PFSK-1 (cell line): ENCODE measurements around the gene CACNB2.

ENCODE experiments used
- POLR2AphosphoS5 ChIP-seq: IDR thresholded peaks from 2 replicates; pipeline ENCODE4 v1.6.1; 2012; ENCODE audit warnings: low read depth, mild to moderate bottlenecking, control low read depth, low read length, moderate library complexity
- SIN3A ChIP-seq: IDR thresholded peaks from 2 replicates; pipeline ENCODE4 v1.6.1; 2012; ENCODE audit warnings: mild to moderate bottlenecking, low read length, moderate library complexity, borderline replicate concordance; ENCODE audit not compliant: insufficient read depth
- TAF1 ChIP-seq: IDR thresholded peaks from 2 replicates; pipeline ENCODE4 v1.6.1; 2012; ENCODE audit warnings: low read length, control low read depth, borderline replicate concordance; ENCODE audit not compliant: insufficient read depth
- TF ChIP-seq, protein P1 (sequence below), 2 experiments: IDR thresholded peaks; 2 replicates each; pipeline versions ENCODE4 v1.6.1 to v1.8.0; 2011 to 2012; ENCODE audit warnings: low read depth in 2 of 2, low read length in 2 of 2, control low read depth in 1 of 2, inconsistent platforms in 1 of 2, mild to moderate bottlenecking in 1 of 2, moderate library complexity in 1 of 2; ENCODE audit not compliant: insufficient read depth in 1 of 2

DNA sequence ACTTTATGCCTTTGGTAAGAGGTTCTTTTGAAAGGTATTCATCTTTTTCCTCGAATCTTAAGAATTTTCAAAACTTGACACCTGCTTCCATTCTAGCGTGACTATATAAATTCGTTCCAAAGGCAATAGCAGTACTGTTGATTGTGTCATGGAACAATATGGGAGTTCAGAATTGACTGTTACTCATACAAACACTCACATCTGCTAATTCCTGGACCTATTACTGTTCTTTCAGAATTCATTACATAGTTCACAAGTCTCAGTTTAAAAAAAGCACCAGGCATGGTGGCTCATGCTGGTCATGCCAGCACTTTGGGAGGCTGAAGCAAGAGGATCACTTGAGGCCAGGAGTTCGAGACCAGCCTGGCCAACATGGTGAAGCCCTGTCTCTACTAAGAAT is 80.9 kb downstream of the CACNB2 start:
- TF ChIP-seq, protein P1, sequence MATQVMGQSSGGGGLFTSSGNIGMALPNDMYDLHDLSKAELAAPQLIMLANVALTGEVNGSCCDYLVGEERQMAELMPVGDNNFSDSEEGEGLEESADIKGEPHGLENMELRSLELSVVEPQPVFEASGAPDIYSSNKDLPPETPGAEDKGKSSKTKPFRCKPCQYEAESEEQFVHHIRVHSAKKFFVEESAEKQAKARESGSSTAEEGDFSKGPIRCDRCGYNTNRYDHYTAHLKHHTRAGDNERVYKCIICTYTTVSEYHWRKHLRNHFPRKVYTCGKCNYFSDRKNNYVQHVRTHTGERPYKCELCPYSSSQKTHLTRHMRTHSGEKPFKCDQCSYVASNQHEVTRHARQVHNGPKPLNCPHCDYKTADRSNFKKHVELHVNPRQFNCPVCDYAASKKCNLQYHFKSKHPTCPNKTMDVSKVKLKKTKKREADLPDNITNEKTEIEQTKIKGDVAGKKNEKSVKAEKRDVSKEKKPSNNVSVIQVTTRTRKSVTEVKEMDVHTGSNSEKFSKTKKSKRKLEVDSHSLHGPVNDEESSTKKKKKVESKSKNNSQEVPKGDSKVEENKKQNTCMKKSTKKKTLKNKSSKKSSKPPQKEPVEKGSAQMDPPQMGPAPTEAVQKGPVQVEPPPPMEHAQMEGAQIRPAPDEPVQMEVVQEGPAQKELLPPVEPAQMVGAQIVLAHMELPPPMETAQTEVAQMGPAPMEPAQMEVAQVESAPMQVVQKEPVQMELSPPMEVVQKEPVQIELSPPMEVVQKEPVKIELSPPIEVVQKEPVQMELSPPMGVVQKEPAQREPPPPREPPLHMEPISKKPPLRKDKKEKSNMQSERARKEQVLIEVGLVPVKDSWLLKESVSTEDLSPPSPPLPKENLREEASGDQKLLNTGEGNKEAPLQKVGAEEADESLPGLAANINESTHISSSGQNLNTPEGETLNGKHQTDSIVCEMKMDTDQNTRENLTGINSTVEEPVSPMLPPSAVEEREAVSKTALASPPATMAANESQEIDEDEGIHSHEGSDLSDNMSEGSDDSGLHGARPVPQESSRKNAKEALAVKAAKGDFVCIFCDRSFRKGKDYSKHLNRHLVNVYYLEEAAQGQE (IDR thresholded peaks at IDR 0.05; ENCODE audit: insufficient read depth in 1 of 2, low read depth in 2 of 2, low read length in 2 of 2) = no peak
- TF ChIP-seq TAF1 (no peak), POLR2AphosphoS5 (no peak), SIN3A (no peak)
